NOMO-1 (cell line): ENCODE results near the gene SPACA6.
"Not testable (repeated sequence)": the region's sequence is repeated elsewhere in the genome, so short reads cannot be mapped to it uniquely, and the experiment has no call there.

Experiments
- DNase-seq, 2 experiments: peaks; one replicate each; lab custom pipeline; 2025; ENCODE audit not compliant: unreplicated experiment in 2 of 2; lab: John Stamatoyannopoulos, UW

The SPACA6 gene

GRCh38 chr19:51733742-51734522 is 40.8 kb downstream of the SPACA6 start:
- no peak for DNase-seq

GRCh38 chr19:51735759-51736449 is 42.8 kb downstream of the SPACA6 start:
- DNase-seq = peak; percentile 72 to 96

- no peak for DNase-seq
Measured at GRCh38 chr19:51737389-51737788, 44.3 kb downstream of the SPACA6 start.

GRCh38 chr19:51737924-51738323 is 44.8 kb downstream of the SPACA6 start:
- DNase-seq = no peak

- not testable (repeated sequence) for DNase-seq
Measured at GRCh38 chr19:51738523-51738922, 45.4 kb downstream of the SPACA6 start.

- peak in 1 of 2 experiments; percentile 2 for DNase-seq
Measured at GRCh38 chr19:51739466-51740213, 46.5 kb downstream of the SPACA6 start.

GRCh38 chr19:51740356-51740755 is 47.2 kb downstream of the SPACA6 start:
- peak in 1 of 2 experiments; percentile 55 for DNase-seq

GRCh38 chr19:51742789-51743188 is 49.7 kb downstream of the SPACA6 start:
- DNase-seq = peak in 1 of 2 experiments; percentile 65

GRCh38 chr19:51743405-51743804 is 50.3 kb downstream of the SPACA6 start:
- DNase-seq = no peak

GRCh38 chr19:51746731-51747130 is 53.6 kb downstream of the SPACA6 start:
- no peak for DNase-seq

- no peak for DNase-seq
Measured at GRCh38 chr19:51749979-51750378, 56.8 kb downstream of the SPACA6 start.

GRCh38 chr19:51750400-51751094 is 57.4 kb downstream of the SPACA6 start:
- peak in 1 of 2 experiments; percentile 4 for DNase-seq

GRCh38 chr19:51751655-51752054 is 58.5 kb downstream of the SPACA6 start, which contains the start of gene FPR1:
Gene FPR1, minus strand, starts transcription at chr19:51751878. Its CDS starts 4,884 bp downstream, at chr19:51746994.
- DNase-seq = peak; percentile 87 to 99

- DNase-seq = peak; percentile 66 to 79
Measured at GRCh38 chr19:51754109-51754508, 61.0 kb downstream of the SPACA6 start.

GRCh38 chr19:51754770-51755169 is 61.6 kb downstream of the SPACA6 start:
- no peak for DNase-seq
